Activated CD8-positive, alpha-beta memory T cell treated with anti-CD3 and anti-CD28 coated beads, Interleukin-2, amount 50 U/mL, for 1 hour (primary cell): ENCODE results near the gene CREB3L1.
"Not testable (repeated sequence)": the region's sequence is repeated elsewhere in the genome, so short reads cannot be mapped to it uniquely, and the experiment has no call there.

Experiments
- DNase-seq: peaks from one replicate; pipeline ENCODE4 v3.0.0-alpha.2; 2020; ENCODE audit errors: extremely low read depth

CREB3L1 gene

DNA sequence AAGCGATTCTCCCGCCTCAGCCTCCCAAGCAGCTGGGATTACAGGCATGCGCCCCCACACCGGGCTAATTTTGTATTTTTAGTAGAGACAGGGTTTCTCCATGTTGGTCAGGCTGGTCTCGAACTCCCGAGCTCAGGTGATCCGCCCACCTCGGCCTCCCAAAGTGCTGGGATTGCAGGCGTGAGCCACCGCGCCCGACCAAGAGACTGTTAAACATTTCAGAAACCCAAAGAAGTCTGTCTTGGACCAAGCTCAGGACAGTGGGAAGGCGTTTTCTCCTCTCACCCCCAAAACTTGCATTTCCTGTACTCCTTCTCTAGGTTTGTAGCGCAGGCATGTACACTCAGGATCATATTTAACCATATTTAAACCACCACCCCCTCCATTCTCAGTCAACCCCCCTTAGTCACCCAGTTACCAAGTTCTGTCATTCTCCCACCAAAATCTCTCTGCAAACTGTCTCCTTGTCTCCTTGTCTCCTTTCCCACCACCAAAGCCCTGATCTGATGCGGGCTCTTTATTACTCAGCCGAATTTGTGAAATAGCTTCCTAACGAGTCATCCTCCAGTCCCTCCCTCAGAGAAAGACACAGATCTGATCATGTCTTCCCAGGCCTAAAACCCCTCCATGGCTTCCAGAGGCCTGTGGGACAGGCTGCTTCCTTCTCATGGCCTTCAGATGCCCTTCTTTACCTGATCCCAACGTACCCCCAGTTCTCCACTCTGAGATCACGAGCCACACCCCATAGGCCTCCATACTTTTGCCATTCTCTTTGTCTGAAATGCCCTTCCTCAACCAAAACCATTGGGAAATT is 29.0 kb upstream of the CREB3L1 start:
- no peak for DNase-seq

GRCh38 chr11:46249103-46249937 is 28.1 kb upstream of the CREB3L1 start:
- no peak for DNase-seq

- DNase-seq: no peak
Measured at GRCh38 chr11:46249938-46250744, 27.3 kb upstream of the CREB3L1 start.

DNA sequence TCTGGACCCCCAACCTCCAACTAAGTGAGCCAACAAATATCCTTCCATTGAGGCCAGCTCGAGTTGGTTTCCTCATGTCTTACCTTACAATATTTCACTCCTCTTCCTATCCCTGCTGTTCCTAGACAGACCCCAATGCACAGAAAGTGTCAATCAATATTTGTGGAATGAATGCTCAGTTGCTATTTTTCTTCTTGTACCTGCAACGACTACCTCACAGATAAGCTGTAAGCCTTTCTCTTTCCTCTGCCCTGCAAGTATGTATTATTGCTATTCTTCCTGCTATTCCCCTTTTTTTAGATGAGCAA is 26.8 kb upstream of the CREB3L1 start:
- DNase-seq: no peak

GRCh38 chr11:46251954-46252353 is 25.5 kb upstream of the CREB3L1 start:
- DNase-seq: no peak

DNA sequence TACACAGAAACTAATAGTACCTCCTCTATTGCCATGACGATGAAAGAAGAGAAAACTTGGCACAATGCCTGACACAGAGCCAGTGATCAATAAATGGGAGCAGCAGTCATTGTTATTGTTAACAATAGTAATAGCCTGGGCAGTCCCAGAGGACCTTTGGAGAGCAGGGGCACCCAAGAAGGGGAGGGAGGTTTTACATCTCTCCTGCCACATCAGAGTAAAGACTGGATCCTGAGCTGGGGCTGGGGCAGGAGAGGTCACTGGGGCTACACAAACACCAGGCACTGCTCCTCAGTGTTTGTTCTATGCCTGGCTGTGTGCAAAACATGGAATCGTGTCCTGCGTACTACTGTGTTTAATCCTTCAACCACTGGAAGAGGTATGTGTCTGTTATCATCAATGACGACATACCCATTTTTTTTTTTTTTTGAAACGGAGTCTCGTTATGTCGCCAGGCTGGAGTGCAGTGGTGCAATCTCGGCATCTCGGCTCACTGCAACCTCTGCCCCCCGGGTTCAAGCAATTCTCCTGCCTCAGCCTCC is 25.0 kb upstream of the CREB3L1 start:
- no peak for DNase-seq

- DNase-seq: no peak
Measured at GRCh38 chr11:46253258-46254132, 24.0 kb upstream of the CREB3L1 start.

DNA sequence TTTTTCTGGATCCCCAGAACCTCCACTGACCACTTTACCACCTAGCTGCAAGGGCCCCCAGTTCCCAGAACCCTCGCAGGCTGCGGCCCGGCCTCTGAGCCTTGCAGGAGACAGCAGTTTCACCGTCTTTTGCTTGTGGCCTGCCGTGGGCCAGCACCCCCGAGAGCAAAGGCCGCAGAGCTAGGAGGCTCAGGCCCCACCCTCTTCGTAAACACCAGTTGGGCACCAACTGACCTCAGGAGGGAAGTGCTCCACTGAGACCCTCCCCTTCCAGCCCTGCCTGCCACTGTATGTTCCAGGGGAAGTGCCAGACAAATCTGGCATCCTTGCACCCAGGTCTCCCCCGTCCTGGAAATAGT is 23.4 kb upstream of the CREB3L1 start:
- no peak for DNase-seq

DNA sequence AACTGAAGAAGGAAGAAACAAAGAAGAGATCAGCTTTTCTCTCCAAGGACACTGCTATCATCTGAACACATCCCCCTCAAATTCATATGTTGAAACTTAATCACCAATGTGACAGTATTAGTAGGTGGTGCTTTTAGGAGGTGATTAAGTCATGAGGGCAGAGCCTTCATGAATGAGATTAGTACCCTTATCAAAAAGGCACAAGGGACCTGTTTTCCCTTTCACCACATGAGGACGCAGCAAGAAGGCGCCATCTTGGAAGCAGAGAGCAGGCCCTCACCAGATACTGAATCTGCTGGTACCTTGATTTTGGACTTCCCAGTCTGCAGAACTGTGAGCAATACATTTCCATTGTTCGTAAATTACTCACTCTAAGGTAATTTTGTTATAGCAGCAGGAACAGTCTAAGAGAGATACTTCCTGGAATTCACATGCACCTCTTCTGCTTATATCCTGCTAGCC is 20.9 kb upstream of the CREB3L1 start:
- DNase-seq: no peak

- DNase-seq: not testable (repeated sequence)
Measured at GRCh38 chr11:46259347-46259746, 18.1 kb upstream of the CREB3L1 start.

DNA sequence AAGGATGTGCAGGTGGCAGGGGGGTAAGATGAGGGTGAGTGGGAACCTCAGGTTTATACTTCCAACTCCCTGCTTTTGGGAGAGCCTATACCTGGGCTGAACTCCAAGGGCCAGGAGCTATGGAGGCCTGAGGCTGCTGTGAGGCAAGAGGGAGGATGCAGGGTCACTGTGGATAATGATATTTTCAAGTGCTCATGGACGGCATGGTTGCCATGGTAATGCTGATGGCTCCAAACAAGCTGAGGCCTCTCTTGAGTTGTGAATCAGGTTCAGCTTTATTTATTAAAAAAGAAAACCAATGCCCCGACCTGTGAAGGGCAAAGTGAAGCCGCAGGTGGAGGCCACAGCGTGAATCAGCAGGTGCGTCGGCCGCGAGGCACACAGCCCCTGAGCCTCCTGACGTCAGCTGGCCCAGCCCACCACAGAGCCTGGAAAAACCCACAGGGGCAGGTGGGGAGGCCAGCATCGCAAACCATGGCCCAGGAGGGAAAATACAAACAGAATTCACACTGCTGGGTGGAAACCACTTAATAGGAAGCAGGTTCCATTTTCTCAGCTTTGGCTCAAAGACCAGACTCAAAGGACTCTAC is 17.4 kb upstream of the CREB3L1 start:
- DNase-seq: no peak

GRCh38 chr11:46263120-46263519 is 14.3 kb upstream of the CREB3L1 start:
- DNase-seq: no peak

GRCh38 chr11:46264030-46264429 is 13.4 kb upstream of the CREB3L1 start:
- DNase-seq: no peak

- no peak for DNase-seq
Measured at GRCh38 chr11:46264976-46265375, 12.5 kb upstream of the CREB3L1 start.

- DNase-seq: no peak
Measured at GRCh38 chr11:46265764-46266163, 11.7 kb upstream of the CREB3L1 start.

GRCh38 chr11:46267930-46268329 is 9.5 kb upstream of the CREB3L1 start:
- no peak for DNase-seq

DNA sequence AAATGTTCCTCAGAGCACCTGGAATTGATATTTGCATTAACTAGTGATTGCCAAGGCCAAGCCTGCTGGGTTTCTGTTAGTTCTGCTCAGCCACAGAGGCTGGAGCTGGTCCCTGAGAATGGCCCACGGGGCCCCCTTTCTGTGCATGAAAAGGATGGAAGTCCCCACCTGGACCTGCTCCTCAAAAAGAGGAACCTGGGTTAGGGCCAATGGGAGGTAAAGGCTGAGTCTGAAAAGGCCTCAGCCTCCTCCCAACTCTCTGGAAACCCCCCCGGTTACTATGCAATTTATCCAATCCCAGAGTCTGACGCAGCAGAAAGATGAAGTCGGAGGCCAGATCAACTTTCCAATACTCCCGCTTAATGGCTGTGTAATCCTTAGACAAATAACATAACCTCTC is 6.8 kb upstream of the CREB3L1 start:
- DNase-seq: no peak

DNA sequence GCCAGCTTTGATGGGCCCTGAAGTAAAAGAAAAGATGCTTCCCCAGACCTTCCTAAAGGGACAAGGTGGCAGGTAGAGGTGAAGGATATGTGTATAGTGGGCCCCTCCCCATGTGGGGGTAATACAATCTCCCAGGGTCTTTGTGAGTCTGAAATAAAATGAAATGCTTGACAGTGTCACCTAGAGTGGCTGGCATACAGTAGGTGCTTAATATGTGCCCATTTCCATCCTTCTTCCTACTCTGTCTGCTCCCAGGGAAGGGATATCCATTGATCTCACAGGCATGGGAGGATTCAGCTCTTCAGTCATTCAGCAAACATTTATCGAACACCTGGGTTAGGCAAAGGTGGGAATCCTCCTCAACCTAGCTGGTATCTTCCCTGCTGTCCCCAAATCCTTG is 6.1 kb upstream of the CREB3L1 start:
- no peak for DNase-seq

DNA sequence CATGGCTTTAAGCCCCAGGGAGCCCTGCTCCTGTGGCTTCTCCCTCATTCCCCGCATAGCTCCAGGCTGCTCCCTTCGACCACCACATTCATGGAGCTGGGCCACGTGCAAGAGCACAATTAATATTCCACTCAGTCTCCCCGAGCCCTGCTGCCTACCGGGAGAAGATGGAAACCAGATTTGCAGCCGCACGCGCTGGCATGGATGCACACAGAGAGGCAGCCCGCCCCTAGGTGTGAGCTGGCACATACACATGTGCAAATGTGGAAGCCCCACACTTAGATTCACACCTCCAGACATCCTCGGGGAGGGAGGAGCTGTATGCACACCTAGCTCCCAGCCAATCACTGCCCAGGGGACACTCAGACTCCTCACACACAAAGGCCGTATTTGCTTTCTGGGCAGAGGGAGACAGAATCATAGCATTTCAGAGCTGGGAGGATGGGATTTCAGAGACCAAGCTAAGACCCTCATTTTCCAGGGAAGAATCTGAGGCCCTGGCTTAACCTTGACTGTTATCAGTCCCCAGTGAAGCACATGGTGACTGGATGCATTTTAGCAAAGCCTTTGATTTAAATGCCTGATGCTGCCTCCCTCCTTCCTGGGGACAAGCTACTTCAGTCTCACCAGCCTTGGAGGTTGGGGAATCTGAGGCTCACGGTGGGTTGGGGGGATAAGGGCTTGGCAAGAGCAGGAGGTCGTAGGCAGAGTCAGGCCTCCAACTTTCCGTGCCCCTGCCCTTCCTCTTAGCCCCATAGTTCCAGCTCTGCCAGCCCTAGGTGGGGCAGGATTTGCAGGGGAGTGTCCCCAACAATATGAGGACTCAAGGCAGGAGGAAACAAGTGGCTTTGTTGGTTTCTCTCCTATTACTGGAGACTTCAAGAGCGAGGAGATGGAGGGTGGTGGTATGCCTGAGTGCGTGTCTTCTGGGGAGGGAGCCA is 5.3 kb upstream of the CREB3L1 start:
- DNase-seq: no peak
